ENCODE measurements around the gene BPHL.

- TF ChIP-seq CTCF (IDR thresholded peaks at IDR 0.05) (no peak), EP300 (IDR thresholded peaks at IDR 0.05) (no peak), RAD21 (conservative IDR thresholded peaks at IDR 0.05 in 1 of 2, IDR thresholded peaks at IDR 0.05 in 1 of 2) (no peak), POLR2A (IDR thresholded peaks at IDR 0.05; ENCODE audit: low read length) (no peak), KDM1A (IDR thresholded peaks at IDR 0.05; ENCODE audit: low read depth) (no peak), RFX5 (IDR thresholded peaks at IDR 0.05) (no peak), JUN (IDR thresholded peaks at IDR 0.05) (no peak), SMC3 (IDR thresholded peaks at IDR 0.05) (no peak), BHLHE40 (IDR thresholded peaks at IDR 0.05; ENCODE audit: low read depth, low read length) (no peak), EHF (CRISPR knock-in tag; IDR thresholded peaks at IDR 0.05) (no peak), HMGXB4 (CRISPR knock-in tag; IDR thresholded peaks at IDR 0.05; ENCODE audit: borderline replicate concordance) (no peak), ZFP36 (IDR thresholded peaks at IDR 0.05; ENCODE audit: borderline replicate concordance, partially characterized antibody) (no peak), PHF8 (IDR thresholded peaks at IDR 0.05; ENCODE audit: borderline replicate concordance, low read depth) (no peak), POLR2AphosphoS2 (conservative IDR thresholded peaks at IDR 0.05; ENCODE audit: low read length) (no peak)
Observed at GRCh38 chr6:3077430-3077829, 41.1 kb upstream of the BPHL start.

Data from A549 (cell line).